Keratinocyte (primary cell): ENCODE results near the gene DAPK2. TPM values are rescaled to one million over a fixed set of nuclear protein-coding genes. Genes with fewer than 3 reads are reported as not detected.

Experiments
- DNase-seq: peaks from one replicate; pipeline ENCODE4 v3.0.0-alpha.2; 2011; ENCODE audit warnings: low read depth, missing footprints, low spot score
- FAIRE-seq: peaks from 2 replicates; lab custom pipeline; 2011; peaks lifted over from hg19 to GRCh38; lab: Jason Lieb, UNC
- H2AFZ ChIP-seq: 2 replicates; pipeline ENCODE4 v1.6.0; 2012; ENCODE audit warnings: low read length, control low read depth, inconsistent platforms; ENCODE audit not compliant: control insufficient read depth
- H3K27ac ChIP-seq: 2 replicates; pipeline ENCODE4 v1.5.1; 2011; ENCODE audit warnings: low read length; ENCODE audit not compliant: control insufficient read depth, insufficient read depth
- H3K27me3 ChIP-seq: 3 replicates; pipeline ENCODE4 v1.6.0; 2011; ENCODE audit warnings: low read length; ENCODE audit not compliant: control insufficient read depth, insufficient read depth; ENCODE audit errors: extremely low read depth
- H3K36me3 ChIP-seq, 2 experiments: 2 replicates in 1 of 2; 3 replicates in 1 of 2; pipeline ENCODE4 v1.5.1; 2011; ENCODE audit warnings: low read length in 2 of 2, mild to moderate bottlenecking in 1 of 2; ENCODE audit not compliant: control insufficient read depth in 2 of 2, insufficient read depth in 2 of 2; ENCODE audit errors: extremely low read depth in 1 of 2
- H3K4me1 ChIP-seq: 3 replicates; pipeline ENCODE4 v1.5.1; 2011; ENCODE audit warnings: low read length; ENCODE audit not compliant: control insufficient read depth, insufficient read depth; ENCODE audit errors: extremely low read depth
- H3K4me2 ChIP-seq: 3 replicates; pipeline ENCODE4 v1.6.0; 2011; ENCODE audit warnings: low read depth, low read length; ENCODE audit not compliant: control insufficient read depth, insufficient read depth; ENCODE audit errors: extremely low read depth
- H3K4me3 ChIP-seq, 3 experiments: fragments of 200-600 bp in 1 of 3; sonication (generic) in 1 of 3; 2 replicates in 2 of 3; 3 replicates in 1 of 3; pipeline ENCODE4 v1.5.1; 2011 to 2016; ENCODE audit warnings: low read length in 3 of 3, mild to moderate bottlenecking in 3 of 3, control low read depth in 2 of 3, inconsistent platforms in 1 of 3, low read depth in 1 of 3, mixed read lengths in 1 of 3, mixed run types in 1 of 3, moderate library complexity in 1 of 3; ENCODE audit not compliant: control insufficient read depth in 2 of 3, insufficient read depth in 2 of 3; ENCODE audit errors: extremely low read depth in 1 of 3
- H3K79me2 ChIP-seq: 2 replicates; pipeline ENCODE4 v1.6.0; 2012; ENCODE audit warnings: low read length; ENCODE audit not compliant: control insufficient read depth, insufficient read depth
- H3K9ac ChIP-seq: 3 replicates; pipeline ENCODE4 v1.6.0; 2011; ENCODE audit warnings: low read length; ENCODE audit not compliant: control insufficient read depth, insufficient read depth; ENCODE audit errors: extremely low read depth
- H3K9me1 ChIP-seq: 3 replicates; pipeline ENCODE4 v1.6.0; 2011; ENCODE audit warnings: low read length; ENCODE audit not compliant: control insufficient read depth, insufficient read depth; ENCODE audit errors: extremely low read depth
- H3K9me3 ChIP-seq: 2 replicates; pipeline ENCODE4 v1.5.1; 2012; ENCODE audit warnings: low read depth, low read length; ENCODE audit not compliant: control insufficient read depth
- H4K20me1 ChIP-seq: 3 replicates; pipeline ENCODE4 v1.6.0; 2011; ENCODE audit warnings: low read length; ENCODE audit not compliant: control insufficient read depth, insufficient read depth; ENCODE audit errors: extremely low read depth
- CTCF ChIP-seq, 3 experiments: IDR thresholded peaks in 1 of 3; conservative IDR thresholded peaks in 1 of 3; optimal IDR thresholded peaks in 1 of 3; 2 replicates in 2 of 3; 3 replicates in 1 of 3; pipeline versions ENCODE3 to v1.5.1; 2011; ENCODE audit warnings: low read length in 3 of 3, mild to moderate bottlenecking in 3 of 3, moderate library complexity in 2 of 3, control low read depth in 1 of 3, inconsistent platforms in 1 of 3; ENCODE audit not compliant: insufficient read depth in 2 of 3; ENCODE audit errors: extremely low read depth in 1 of 3
- EZH2 ChIP-seq: IDR thresholded peaks from one replicate; pipeline ENCODE4 v1.6.1; 2012; ENCODE audit warnings: inconsistent platforms, mild to moderate bottlenecking, low read length, moderate library complexity
- dilution Hi-C: fragments of 300-500 bp; cut with MboI; formaldehyde crosslinking; loops from one replicate; pipeline ENCODE4 v1.7.0; 2020; ENCODE audit warnings: low sequenced_read_pairs; ENCODE audit not compliant: extremely low pct_ligation_motif_present
- polyA plus RNA-seq, 5 experiments: library from polyadenylated mRNA; depleted of rRNA in 3 of 5; stranded (reverse) in 3 of 5; stranded (forward) in 1 of 5; unstranded in 1 of 5; fragments of >200 nt; gene quantifications; 1 replicate in 1 of 5; 2 replicates in 3 of 5; 3 replicates in 1 of 5; pipeline versions ENCODE4 v1.2.1 to v1.2.3, GENCODE V29; 2011 to 2012; ENCODE audit warnings: missing spikeins in 2 of 5, low read depth in 1 of 5, low replicate concordance in 1 of 5

Gene DAPK2
- polyA plus RNA-seq, 1 donor (not counting 4 experiments of a cell fraction or from before 2014, with no cell fraction given), result 1.4 TPM

GRCh38 chr15:63902671-63903035, 143.6 kb downstream of the DAPK2 start:
- TF ChIP-seq CTCF (optimal IDR thresholded peaks at IDR 0.05 in 1 of 3, IDR thresholded peaks at IDR 0.05 in 1 of 3, conservative IDR thresholded peaks at IDR 0.05 in 1 of 3; ENCODE audit: extremely low read depth in 1 of 3, insufficient read depth in 2 of 3, low read length in 3 of 3), result no peak
- no peak for TF ChIP-seq EZH2
- H3K4me1 ChIP-seq, result no peaks in the 10 kb centered on the region
- H4K20me1 ChIP-seq, result no peaks in the 10 kb centered on the region
- no peak overlapping the region for H3K27ac ChIP-seq
- dilution Hi-C loops, result no loop called here
- no peak overlapping the region for H3K4me2 ChIP-seq
- H3K9ac ChIP-seq, result no peak overlapping the region
- no peak overlapping the region for H2AFZ ChIP-seq
- FAIRE-seq (no peak), DNase-seq (no peak)
- H3K79me2 ChIP-seq, result no peaks in the 10 kb centered on the region
- H3K9me1 ChIP-seq, result no peaks in the 10 kb centered on the region
- peaks cover 3% of the 10 kb centered on the region for H3K27me3 ChIP-seq
- H3K4me3 ChIP-seq, result no peak overlapping the region
- no peaks in the 10 kb centered on the region for H3K9me3 ChIP-seq
- H3K36me3 ChIP-seq, result no peaks in the 10 kb centered on the region

DNA sequence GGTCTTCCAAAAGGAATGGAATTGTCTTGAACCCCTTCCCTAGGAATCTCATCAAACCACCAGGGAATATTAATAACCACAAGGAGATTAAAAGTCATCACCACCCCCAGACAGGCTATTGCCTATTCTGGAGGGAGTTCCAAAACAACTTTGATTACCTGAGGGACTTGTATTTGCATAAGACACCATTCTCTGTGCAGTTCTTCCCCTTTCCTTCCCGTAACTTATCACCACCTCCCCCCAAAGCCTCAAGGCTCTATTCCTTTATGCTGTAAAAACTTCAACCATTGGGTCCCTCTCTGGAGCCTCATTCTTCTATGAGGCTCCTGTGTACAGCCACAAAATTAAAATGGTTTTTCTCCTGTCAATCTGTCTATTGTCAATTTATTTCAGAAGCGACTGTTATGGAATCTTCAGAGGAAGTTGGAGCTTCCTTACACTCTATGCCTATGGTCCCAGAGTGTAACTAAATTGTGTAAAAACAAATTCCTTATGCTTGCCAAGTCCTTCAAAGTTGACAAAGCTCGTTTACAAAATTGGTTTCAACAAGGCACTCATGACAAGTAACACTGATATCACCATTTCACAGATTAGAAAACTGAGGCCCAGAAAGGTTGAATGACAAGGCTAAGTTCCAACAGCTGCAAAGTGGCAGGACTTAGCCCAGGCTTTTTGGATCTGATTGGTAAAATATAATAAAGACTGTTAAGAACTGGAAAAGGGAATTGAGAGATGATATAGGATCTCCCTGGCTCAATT, 144.2 kb downstream of the DAPK2 start:
- Histone ChIP-seq H3K9me1 (no peaks in the 10 kb centered on the region), H3K27ac (no peak overlapping the region), H4K20me1 (no peaks in the 10 kb centered on the region), H3K9ac (no peak overlapping the region), H3K36me3 (no peaks in the 10 kb centered on the region), H3K4me3 (no peak overlapping the region), H3K4me1 (no peaks in the 10 kb centered on the region), H2AFZ (no peak overlapping the region), H3K9me3 (no peaks in the 10 kb centered on the region), H3K27me3 (peaks cover 3% of the 10 kb centered on the region), H3K4me2 (no peak overlapping the region), H3K79me2 (no peaks in the 10 kb centered on the region)
- TF ChIP-seq EZH2 (no peak), CTCF (optimal IDR thresholded peaks at IDR 0.05 in 1 of 3, IDR thresholded peaks at IDR 0.05 in 1 of 3, conservative IDR thresholded peaks at IDR 0.05 in 1 of 3; ENCODE audit: extremely low read depth in 1 of 3, insufficient read depth in 2 of 3, low read length in 3 of 3) (no peak)
- dilution Hi-C loops, result no loop called here
- FAIRE-seq, result no peak
- DNase-seq, result no peak
